ENCODE measurements around the gene MORC3.
"Not testable (repeated sequence)": the region's sequence is repeated elsewhere in the genome, so short reads cannot be mapped to it uniquely, and the experiment has no call there.

The MORC3 gene

DNA sequence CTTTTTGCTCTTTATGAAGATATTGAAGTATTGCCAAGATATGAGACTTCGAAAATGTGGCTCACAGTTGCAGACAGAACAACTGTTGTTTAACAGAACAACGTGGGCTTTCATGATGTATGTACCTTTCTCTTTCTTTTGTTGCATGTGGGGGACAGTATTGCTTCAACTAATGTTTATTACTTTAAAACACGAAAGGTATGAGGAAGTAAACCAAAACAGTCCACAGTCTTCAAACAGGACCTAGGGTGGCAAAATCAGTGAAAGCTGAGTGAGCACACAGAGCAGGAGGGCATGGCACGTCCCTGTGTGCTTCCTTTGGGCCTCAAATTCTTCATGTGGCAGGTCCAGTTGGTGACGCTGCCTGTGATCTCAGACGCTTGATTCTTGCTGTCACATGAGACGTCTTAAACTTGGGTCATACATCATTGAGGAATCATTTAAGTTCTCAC is 57.4 kb downstream of the MORC3 start:
- TF ChIP-seq, protein P1, sequence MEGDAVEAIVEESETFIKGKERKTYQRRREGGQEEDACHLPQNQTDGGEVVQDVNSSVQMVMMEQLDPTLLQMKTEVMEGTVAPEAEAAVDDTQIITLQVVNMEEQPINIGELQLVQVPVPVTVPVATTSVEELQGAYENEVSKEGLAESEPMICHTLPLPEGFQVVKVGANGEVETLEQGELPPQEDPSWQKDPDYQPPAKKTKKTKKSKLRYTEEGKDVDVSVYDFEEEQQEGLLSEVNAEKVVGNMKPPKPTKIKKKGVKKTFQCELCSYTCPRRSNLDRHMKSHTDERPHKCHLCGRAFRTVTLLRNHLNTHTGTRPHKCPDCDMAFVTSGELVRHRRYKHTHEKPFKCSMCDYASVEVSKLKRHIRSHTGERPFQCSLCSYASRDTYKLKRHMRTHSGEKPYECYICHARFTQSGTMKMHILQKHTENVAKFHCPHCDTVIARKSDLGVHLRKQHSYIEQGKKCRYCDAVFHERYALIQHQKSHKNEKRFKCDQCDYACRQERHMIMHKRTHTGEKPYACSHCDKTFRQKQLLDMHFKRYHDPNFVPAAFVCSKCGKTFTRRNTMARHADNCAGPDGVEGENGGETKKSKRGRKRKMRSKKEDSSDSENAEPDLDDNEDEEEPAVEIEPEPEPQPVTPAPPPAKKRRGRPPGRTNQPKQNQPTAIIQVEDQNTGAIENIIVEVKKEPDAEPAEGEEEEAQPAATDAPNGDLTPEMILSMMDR (IDR thresholded peaks at IDR 0.05; ENCODE audit: insufficient read depth, low read depth, low read length, missing control alignments) = no peak
- DNase-seq (ENCODE audit: low read depth) = no peak
- H3K4me3 ChIP-seq (ENCODE audit: low read length) = no peak overlapping the region

GRCh38 chr21:36379251-36379650 is 59.3 kb downstream of the MORC3 start:
- DNase-seq (ENCODE audit: low read depth) = no peak
- TF ChIP-seq, protein P1 (IDR thresholded peaks at IDR 0.05; ENCODE audit: insufficient read depth, low read depth, low read length, missing control alignments) = no peak
- no peak overlapping the region for H3K4me3 ChIP-seq (ENCODE audit: low read length)

GRCh38 chr21:36381841-36382589 is 62.0 kb downstream of the MORC3 start:
- peak; percentile 22 for DNase-seq (ENCODE audit: low read depth)
- H3K4me3 ChIP-seq (ENCODE audit: low read length) = no peak overlapping the region
- TF ChIP-seq, protein P1 (IDR thresholded peaks at IDR 0.05; ENCODE audit: insufficient read depth, low read depth, low read length, missing control alignments) = no peak

GRCh38 chr21:36382722-36383121 is 62.7 kb downstream of the MORC3 start:
- DNase-seq (ENCODE audit: low read depth); H3K4me3 ChIP-seq (ENCODE audit: low read length): not testable (repeated sequence)

DNA sequence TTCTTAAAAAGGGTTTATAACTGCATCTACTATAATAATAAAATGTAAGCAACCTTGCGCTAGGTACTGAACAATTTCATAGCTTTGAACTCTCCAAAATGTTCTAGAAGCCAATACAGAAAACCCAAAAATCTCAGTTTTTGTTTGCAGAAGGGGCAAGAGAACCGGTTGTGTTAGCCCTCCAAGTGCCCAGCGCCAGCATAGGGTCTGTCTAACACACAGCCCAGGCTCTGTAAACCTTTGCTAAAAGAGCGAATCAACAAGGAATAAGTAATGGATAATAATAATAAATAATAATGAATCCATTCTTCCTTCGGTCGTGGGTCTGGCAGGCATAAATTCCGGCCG is 64.9 kb downstream of the MORC3 start:
- peak overlapping the region; percentile 6 for H3K4me3 ChIP-seq (ENCODE audit: low read length)
- TF ChIP-seq, protein P1 (IDR thresholded peaks at IDR 0.05; ENCODE audit: insufficient read depth, low read depth, low read length, missing control alignments) = no peak
- no peak for DNase-seq (ENCODE audit: low read depth)

- DNase-seq (ENCODE audit: low read depth) = peak; percentile 81
- TF ChIP-seq, protein P1 (IDR thresholded peaks at IDR 0.05; ENCODE audit: insufficient read depth, low read depth, low read length, missing control alignments) = no peak
- peak within 1 kb of the TSS; percentile 44 for H3K4me3 ChIP-seq (ENCODE audit: low read length)
These were observed 65.4 kb downstream of the MORC3 start, which contains the start of gene CHAF1B for GRCh38 chr21:36385233-36386030. Gene CHAF1B (plus strand): TSS chr21:36385392. CDS start chr21:36386137, 745 bp downstream.

DNA sequence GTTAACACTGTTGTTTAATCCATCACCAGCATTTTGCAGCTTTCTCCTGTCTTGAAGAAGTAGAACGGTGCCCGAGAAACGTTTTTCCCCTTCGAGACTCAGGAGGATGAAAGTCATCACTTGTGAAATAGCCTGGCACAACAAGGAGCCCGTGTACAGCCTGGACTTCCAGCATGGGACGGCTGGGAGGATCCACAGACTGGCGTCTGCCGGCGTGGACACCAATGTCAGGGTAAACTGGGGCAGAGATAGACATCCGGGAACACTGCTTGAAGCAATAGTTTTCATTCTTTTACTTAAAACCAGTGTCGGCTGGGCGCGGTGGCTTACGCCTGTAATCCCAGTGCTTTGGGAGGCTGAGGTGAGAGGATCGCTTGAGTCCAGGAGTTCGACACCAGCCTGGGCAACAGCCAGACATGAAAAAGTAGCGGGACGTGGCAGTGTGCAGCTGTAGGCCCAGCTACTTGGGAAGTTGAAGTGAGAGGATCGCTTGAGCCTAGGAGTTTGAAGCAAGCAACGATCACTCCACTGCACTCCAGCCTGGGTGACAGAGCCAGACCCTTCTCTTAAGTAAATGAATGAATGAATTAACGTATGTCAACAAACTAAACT is 66.1 kb downstream of the MORC3 start:
- peak; percentile 20 for DNase-seq (ENCODE audit: low read depth)
- H3K4me3 ChIP-seq (ENCODE audit: low read length) = peak overlapping the region; percentile 44
- TF ChIP-seq, protein P1 (IDR thresholded peaks at IDR 0.05; ENCODE audit: insufficient read depth, low read depth, low read length, missing control alignments) = no peak
